Measurements from ENCODE around the gene PTMS. TPM values are rescaled to one million over a fixed set of nuclear protein-coding genes. Genes with fewer than 3 reads are reported as not detected.

The PTMS gene
- total and polyA plus RNA-seq, 2 of the 13 experiments (the other 11 are each of a cell fraction or from before 2014, with no cell fraction given): 40.5 to 82.4 TPM

GRCh38 chr12:6723607-6724408 lies 42.4 kb upstream of the PTMS start, which contains the start of gene COPS7A (continued):
- TF ChIP-seq, protein P1, sequence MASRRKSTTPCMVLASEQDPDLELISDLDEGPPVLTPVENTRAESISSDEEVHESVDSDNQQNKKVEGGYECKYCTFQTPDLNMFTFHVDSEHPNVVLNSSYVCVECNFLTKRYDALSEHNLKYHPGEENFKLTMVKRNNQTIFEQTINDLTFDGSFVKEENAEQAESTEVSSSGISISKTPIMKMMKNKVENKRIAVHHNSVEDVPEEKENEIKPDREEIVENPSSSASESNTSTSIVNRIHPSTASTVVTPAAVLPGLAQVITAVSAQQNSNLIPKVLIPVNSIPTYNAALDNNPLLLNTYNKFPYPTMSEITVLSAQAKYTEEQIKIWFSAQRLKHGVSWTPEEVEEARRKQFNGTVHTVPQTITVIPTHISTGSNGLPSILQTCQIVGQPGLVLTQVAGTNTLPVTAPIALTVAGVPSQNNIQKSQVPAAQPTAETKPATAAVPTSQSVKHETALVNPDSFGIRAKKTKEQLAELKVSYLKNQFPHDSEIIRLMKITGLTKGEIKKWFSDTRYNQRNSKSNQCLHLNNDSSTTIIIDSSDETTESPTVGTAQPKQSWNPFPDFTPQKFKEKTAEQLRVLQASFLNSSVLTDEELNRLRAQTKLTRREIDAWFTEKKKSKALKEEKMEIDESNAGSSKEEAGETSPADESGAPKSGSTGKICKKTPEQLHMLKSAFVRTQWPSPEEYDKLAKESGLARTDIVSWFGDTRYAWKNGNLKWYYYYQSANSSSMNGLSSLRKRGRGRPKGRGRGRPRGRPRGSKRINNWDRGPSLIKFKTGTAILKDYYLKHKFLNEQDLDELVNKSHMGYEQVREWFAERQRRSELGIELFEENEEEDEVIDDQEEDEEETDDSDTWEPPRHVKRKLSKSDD (CRISPR knock-in tag; IDR thresholded peaks at IDR 0.05; ENCODE audit: low read depth): peak; percentile 60; the same call in 1 of the 2 replicates
- TF ChIP-seq MAFK (conservative IDR thresholded peaks at IDR 0.05 in 1 of 2, IDR thresholded peaks at IDR 0.05 in 1 of 2; ENCODE audit: low read length in 2 of 2) (no peak), RAD21 (CRISPR knock-in tag; IDR thresholded peaks at IDR 0.05) (peak; percentile 36; the same call in 1 of the 2 replicates), NFE2 (CRISPR knock-in tag; IDR thresholded peaks at IDR 0.05) (no peak; the same call in 1 of the 2 replicates), ZBTB7A (CRISPR knock-in tag; IDR thresholded peaks at IDR 0.05) (no peak), HMG20B (CRISPR knock-in tag; conservative IDR thresholded peaks at IDR 0.05) (no peak; the same call in 1 of the 2 replicates), ZNF180 (CRISPR knock-in tag; IDR thresholded peaks at IDR 0.05; ENCODE audit: borderline replicate concordance, low read depth) (peak; percentile 33; the same call in 1 of the 2 replicates), ZNF556 (CRISPR knock-in tag; IDR thresholded peaks at IDR 0.05; ENCODE audit: borderline replicate concordance) (peak; percentile 83; the same call in 1 of the 2 replicates), EEA1 (CRISPR knock-in tag; IDR thresholded peaks at IDR 0.05; ENCODE audit: borderline replicate concordance) (peak; percentile 59; the same call in 1 of the 2 replicates), KLF13 (CRISPR knock-in tag; IDR thresholded peaks at IDR 0.05) (0 out of 2 replicates have a peak, but pooled peaks have one; percentile 45), GTF3A (CRISPR knock-in tag; conservative IDR thresholded peaks at IDR 0.05) (no peak), SSRP1 (CRISPR knock-in tag; IDR thresholded peaks at IDR 0.05) (no peak), ZNF446 (CRISPR knock-in tag; IDR thresholded peaks at IDR 0.05) (peak; percentile 80; the same call in 1 of the 2 replicates), PAXIP1 (CRISPR knock-in tag; conservative IDR thresholded peaks at IDR 0.05) (peak; percentile 58), RFXAP (CRISPR knock-in tag; IDR thresholded peaks at IDR 0.05; ENCODE audit: borderline replicate concordance) (peak; percentile 57; the same call in 1 of the 2 replicates), BATF2 (CRISPR knock-in tag; IDR thresholded peaks at IDR 0.05) (no peak; the same call in 1 of the 2 replicates), JARID2 (CRISPR knock-in tag; IDR thresholded peaks at IDR 0.05; ENCODE audit: insufficient replicate concordance) (no peak), NR2C2 (CRISPR knock-in tag; IDR thresholded peaks at IDR 0.05; ENCODE audit: borderline replicate concordance) (peak; percentile 93), ZNF777 (CRISPR knock-in tag; IDR thresholded peaks at IDR 0.05) (peak; percentile 70)
- TF ChIP-seq, protein P2, sequence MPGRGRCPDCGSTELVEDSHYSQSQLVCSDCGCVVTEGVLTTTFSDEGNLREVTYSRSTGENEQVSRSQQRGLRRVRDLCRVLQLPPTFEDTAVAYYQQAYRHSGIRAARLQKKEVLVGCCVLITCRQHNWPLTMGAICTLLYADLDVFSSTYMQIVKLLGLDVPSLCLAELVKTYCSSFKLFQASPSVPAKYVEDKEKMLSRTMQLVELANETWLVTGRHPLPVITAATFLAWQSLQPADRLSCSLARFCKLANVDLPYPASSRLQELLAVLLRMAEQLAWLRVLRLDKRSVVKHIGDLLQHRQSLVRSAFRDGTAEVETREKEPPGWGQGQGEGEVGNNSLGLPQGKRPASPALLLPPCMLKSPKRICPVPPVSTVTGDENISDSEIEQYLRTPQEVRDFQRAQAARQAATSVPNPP (CRISPR knock-in tag; IDR thresholded peaks at IDR 0.05): peak; percentile 81; the same call in 1 of the 2 replicates

All from HepG2 (cell line).